Bronchial epithelial cell (primary cell): Measurements from ENCODE around the gene CMIP. TPM values are rescaled to one million over a fixed set of nuclear protein-coding genes. Genes with fewer than 3 reads are reported as not detected.

Experiments
- DNase-seq: peaks from one replicate; pipeline ENCODE4 v3.0.0-alpha.2; 2010; ENCODE audit warnings: low read depth
- FAIRE-seq: peaks from 2 replicates; lab custom pipeline; 2011; peaks lifted over from hg19 to GRCh38; lab: Jason Lieb, UNC
- H3K27me3 ChIP-seq: 2 replicates; pipeline ENCODE4 v1.5.1; 2011; ENCODE audit warnings: low read length; ENCODE audit not compliant: control insufficient read depth, insufficient read depth
- H3K36me3 ChIP-seq: 2 replicates; pipeline ENCODE4 v1.5.1; 2011; ENCODE audit warnings: low read length; ENCODE audit not compliant: control insufficient read depth, insufficient read depth
- H3K4me3 ChIP-seq: 2 replicates; pipeline ENCODE4 v1.5.1; 2011; ENCODE audit warnings: mild to moderate bottlenecking, low read depth, low read length, control low read depth
- total RNA-seq: library from RNA; depleted of rRNA; stranded (reverse); fragments of >200 nt; gene quantifications from 2 replicates; pipeline ENCODE4 v1.2.1, GENCODE V29; 2014
- TF ChIP-seq, protein P1 (sequence below): IDR thresholded peaks from 2 replicates; pipeline ENCODE4 v1.5.1; 2011; ENCODE audit warnings: mild to moderate bottlenecking, moderate library complexity, low read length, control low read depth, inconsistent platforms; ENCODE audit not compliant: insufficient read depth, severe bottlenecking

Gene CMIP
- total RNA-seq, 1 donor from 2014 or later: 21.1 TPM

DNA sequence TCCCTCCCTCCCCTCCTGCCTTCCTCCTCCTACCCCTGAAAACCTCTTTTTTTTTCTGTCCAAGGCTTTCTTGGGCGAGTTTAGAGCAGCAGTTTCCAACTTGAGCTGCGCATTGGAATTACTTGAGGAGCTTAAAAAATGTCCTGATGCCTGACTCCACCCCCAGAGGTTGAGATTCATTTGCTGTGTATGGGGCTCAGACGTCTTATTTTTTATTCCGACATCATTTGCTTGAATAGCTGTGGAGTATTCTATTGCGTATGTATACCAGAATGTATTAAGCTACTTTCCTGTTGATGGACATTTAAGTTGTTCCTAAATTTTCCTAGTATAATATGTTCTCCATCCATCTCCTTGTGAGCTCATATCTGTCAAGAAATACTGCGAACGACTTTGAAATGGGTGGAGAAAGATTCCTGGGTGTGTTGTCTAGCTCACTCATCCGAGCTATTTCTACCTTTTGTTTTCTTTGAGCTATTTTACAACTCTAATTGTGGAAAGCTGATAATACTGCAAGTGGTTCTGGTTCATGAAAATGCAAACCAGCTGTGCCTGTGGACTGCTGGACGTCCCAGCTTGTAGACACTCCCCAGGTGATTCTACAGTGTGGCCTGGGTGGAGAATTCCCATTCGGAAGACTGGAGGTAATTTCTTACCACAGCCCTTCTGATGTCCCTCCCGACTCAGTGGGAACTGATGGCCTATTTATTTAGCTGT, 40.5 kb downstream of the CMIP start:
- no peak for DNase-seq
- H3K4me3 ChIP-seq: no peak overlapping the region
- no peak for FAIRE-seq
- no peaks in the 10 kb centered on the region for H3K27me3 ChIP-seq
- peaks cover 8% of the 10 kb centered on the region for H3K36me3 ChIP-seq
- TF ChIP-seq, protein P1, sequence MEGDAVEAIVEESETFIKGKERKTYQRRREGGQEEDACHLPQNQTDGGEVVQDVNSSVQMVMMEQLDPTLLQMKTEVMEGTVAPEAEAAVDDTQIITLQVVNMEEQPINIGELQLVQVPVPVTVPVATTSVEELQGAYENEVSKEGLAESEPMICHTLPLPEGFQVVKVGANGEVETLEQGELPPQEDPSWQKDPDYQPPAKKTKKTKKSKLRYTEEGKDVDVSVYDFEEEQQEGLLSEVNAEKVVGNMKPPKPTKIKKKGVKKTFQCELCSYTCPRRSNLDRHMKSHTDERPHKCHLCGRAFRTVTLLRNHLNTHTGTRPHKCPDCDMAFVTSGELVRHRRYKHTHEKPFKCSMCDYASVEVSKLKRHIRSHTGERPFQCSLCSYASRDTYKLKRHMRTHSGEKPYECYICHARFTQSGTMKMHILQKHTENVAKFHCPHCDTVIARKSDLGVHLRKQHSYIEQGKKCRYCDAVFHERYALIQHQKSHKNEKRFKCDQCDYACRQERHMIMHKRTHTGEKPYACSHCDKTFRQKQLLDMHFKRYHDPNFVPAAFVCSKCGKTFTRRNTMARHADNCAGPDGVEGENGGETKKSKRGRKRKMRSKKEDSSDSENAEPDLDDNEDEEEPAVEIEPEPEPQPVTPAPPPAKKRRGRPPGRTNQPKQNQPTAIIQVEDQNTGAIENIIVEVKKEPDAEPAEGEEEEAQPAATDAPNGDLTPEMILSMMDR: no peak

DNA sequence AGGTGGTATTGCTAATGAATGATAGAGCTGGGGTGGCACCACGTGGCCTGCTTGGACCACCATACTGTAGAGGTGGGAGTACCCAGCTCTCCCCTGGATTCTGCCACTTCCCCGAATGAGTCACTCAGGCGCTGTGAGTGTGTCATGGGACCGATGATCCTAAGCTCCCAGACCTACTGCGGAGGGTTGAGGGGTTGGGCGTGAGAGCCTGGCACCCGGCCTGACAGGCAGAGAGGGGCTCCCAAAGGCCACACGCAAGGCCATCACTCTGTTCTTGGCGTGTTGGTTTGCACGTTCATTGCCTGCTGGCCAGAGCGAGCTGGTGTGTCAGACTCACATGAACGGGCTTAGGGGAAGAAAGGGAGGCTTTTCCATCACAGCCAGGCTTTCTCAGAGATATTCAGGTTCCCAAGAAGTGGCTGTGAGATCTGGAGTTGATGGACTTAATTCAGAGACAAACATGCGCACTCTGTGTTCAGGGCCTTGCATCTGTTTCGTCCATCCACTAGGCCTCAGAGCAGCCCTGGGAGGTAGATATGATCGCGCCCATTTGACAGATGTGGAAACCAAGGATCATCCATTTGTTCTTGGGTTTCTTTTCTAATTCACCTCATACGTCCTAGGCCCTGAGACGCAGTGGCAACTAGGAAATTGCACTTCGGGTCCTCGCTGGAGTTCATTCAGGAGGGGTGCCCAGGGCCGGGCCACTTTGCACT, 41.4 kb downstream of the CMIP start:
- FAIRE-seq (no peak), DNase-seq (peak; percentile 30)
- Histone ChIP-seq H3K4me3 (no peak overlapping the region), H3K36me3 (peaks cover 8% of the 10 kb centered on the region), H3K27me3 (no peaks in the 10 kb centered on the region)
- TF ChIP-seq, protein P1: no peak

DNA sequence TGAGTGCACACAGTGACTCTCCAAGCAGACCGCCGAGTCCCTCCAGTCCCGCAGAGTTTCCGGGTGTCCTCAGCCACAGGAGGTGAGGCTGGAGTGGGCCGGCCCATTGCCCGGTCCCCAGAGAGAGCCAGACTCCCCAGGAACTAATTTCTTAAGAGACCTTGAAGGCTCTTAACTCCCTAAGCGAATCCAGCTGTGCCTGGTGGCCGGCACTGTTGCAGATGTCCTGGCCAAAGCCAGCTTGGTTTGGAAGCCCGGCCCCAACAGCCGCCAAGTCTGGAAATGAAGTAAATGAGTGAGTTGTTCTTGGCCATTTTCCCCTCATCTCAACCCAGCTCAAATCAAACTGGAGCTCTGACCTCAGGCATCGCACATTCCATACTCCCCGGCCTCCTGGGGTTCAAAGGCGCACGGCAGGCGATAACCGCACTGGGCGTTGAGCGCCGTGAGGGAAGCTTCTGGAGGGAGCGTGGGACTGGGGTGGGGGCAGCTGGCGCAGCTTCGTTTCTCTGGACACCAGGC, 42.0 kb downstream of the CMIP start:
- FAIRE-seq: no peak
- DNase-seq: no peak
- TF ChIP-seq, protein P1: no peak
- Histone ChIP-seq H3K4me3 (no peak overlapping the region), H3K27me3 (no peaks in the 10 kb centered on the region), H3K36me3 (peaks cover 8% of the 10 kb centered on the region)

DNA sequence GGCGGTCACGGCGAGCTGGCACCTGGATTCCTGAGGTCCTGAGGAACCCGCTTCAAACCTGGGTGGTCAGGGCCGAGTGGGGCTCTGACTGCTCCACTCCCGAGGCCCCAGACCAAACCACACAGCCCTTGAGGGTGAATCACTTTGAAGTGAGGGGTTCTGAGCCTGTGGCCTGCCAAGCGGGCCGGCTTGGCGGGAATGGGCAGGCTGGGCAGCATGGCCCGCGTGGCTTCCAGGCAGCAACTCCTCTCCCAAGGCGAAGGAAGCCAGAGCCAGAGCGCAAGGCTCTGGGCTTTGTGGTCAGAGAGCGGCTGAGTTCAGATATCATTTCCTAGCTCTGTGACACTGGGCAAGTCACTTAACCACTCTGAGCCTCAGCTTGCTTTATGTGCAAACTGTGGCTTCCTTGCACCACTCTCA, 42.7 kb downstream of the CMIP start:
- FAIRE-seq: no peak
- DNase-seq: no peak
- TF ChIP-seq, protein P1: no peak
- Histone ChIP-seq H3K27me3 (no peaks in the 10 kb centered on the region), H3K36me3 (peaks cover 8% of the 10 kb centered on the region), H3K4me3 (no peak overlapping the region)

DNA sequence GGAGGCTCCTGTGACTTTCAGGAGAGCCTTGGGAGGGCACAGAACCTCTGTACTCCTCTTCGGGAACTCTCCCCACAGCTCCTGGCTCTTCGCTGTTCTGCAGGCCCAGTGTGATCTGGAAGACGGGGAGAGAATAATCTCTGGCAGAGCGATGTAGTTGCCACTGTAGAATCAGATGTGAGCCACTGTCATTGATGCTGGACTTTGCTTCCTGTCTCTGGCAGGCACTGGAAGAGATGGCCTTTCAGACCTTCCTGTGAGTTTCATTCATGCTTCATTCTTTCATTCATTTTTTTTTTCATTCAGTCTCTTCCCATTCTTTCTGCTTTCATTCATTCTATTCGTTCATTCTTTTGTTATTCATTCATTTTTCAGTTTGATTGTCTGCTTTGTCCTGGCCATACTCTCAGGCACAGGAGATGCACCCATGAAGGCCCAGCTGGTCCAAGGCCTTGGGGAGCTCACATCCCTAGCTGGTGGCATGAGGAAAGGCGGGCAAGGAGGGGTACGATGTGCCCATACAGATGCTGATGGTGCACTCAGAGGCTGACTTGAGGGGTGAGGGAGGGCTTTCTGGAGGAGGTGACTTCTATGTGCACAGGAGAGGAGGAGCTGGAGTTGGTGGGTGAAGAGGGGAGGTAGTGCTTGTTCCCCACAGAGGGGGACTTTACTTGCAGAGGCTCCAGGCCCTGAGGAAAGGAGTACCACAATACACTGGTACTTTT, 44.2 kb downstream of the CMIP start:
- peaks cover 6% of the 10 kb centered on the region for H3K36me3 ChIP-seq
- no peak for DNase-seq

More for the DNA sequence above, 44.2 kb downstream of the CMIP start:
- no peaks in the 10 kb centered on the region for H3K27me3 ChIP-seq
- FAIRE-seq: no peak
- H3K4me3 ChIP-seq: no peak overlapping the region
- TF ChIP-seq, protein P1: no peak
